BLaER1 treated with 17β-estradiol and CSF1 and Interleukin-3, amounts not matched to agents 10 nM and 100 nM (cell line): ENCODE measurements around the gene PHF20.

ENCODE experiments used
- H3K27ac ChIP-seq, 11 experiments: shearing (Covaris generic); formaldehyde crosslinking; 2 replicates each; pipeline ENCODE4 v1.8.1; 2022
- H3K27me3 ChIP-seq, 11 experiments: shearing (Covaris generic); formaldehyde crosslinking; 2 replicates each; pipeline ENCODE4 v1.8.1; 2022
- H3K36me3 ChIP-seq, 11 experiments: shearing (Covaris generic); formaldehyde crosslinking; 2 replicates each; pipeline ENCODE4 v1.8.1; 2022
- H3K4me1 ChIP-seq, 10 experiments: shearing (Covaris generic); formaldehyde crosslinking; 2 replicates each; pipeline ENCODE4 v1.8.1; 2022
- H3K4me2 ChIP-seq, 11 experiments: shearing (Covaris generic); formaldehyde crosslinking; 2 replicates each; pipeline ENCODE4 v1.8.1; 2022
- H3K4me3 ChIP-seq, 10 experiments: shearing (Covaris generic); formaldehyde crosslinking; 2 replicates each; pipeline ENCODE4 v1.8.1; 2022
- H3K9ac ChIP-seq, 11 experiments: shearing (Covaris generic); formaldehyde crosslinking; 2 replicates each; pipeline ENCODE4 v1.8.1; 2022
- H3K9me3 ChIP-seq, 11 experiments: shearing (Covaris generic); formaldehyde crosslinking; replicated peaks in 1 of 11; 2 replicates each; pipeline ENCODE4 v1.8.1; 2022
- H4K20me1 ChIP-seq, 11 experiments: shearing (Covaris generic); formaldehyde crosslinking; 2 replicates each; pipeline ENCODE4 v1.8.1; 2022
- Cebpa-rat ChIP-seq, 11 experiments: shearing (Covaris generic); IDR thresholded peaks; 2 replicates each; pipeline ENCODE4 v1.8.1; 2022

PHF20 gene

GRCh38 chr20:35791821-35792220 lies 20.0 kb downstream of the PHF20 start:
- no peaks in the 10 kb centered on the region for H3K9me3 ChIP-seq
- peaks cover 14 to 96% (median 72%) of the 10 kb centered on the region in 11 experiments; a peak in 18 of 22 replicates for H4K20me1 ChIP-seq
- H3K4me1 ChIP-seq = peaks cover 7 to 26% (median 13%) of the 10 kb centered on the region in 10 experiments
- 0 out of 22 replicates have a peak overlapping the region, but pooled peaks of 2 of the 11 experiments have one; percentile 6 to 9 for H3K27ac ChIP-seq
- H3K4me3 ChIP-seq = no peak overlapping the region
- peak overlapping the region in 4 of 11 experiments; percentile 15 to 69 (median 34); a peak in 9 of 22 replicates for H3K4me2 ChIP-seq
- H3K36me3 ChIP-seq = peaks cover 0 to 46% (median 20%) of the 10 kb centered on the region in 11 experiments; a peak in 14 of 22 replicates
- 0 out of 22 replicates have a peak overlapping the region, but pooled peaks of 1 of the 11 experiments have one; percentile 0 for H3K9ac ChIP-seq
- H3K27me3 ChIP-seq = no peaks in the 10 kb centered on the region
- no peak for TF ChIP-seq Cebpa-rat (IDR thresholded peaks at IDR 0.05)

GRCh38 chr20:35792740-35793139 lies 20.9 kb downstream of the PHF20 start:
- H3K4me1 ChIP-seq = peaks cover 10 to 31% (median 17%) of the 10 kb centered on the region in 10 experiments
- TF ChIP-seq Cebpa-rat (IDR thresholded peaks at IDR 0.05) = no peak
- peaks cover 16 to 96% (median 69%) of the 10 kb centered on the region in 11 experiments; a peak in 18 of 22 replicates for H4K20me1 ChIP-seq
- H3K27ac ChIP-seq = no peak overlapping the region
- H3K4me3 ChIP-seq = no peak overlapping the region
- H3K9me3 ChIP-seq = no peaks in the 10 kb centered on the region
- peak overlapping the region in 2 of 11 experiments; percentile 37 to 69; a peak in 2 of 22 replicates for H3K4me2 ChIP-seq
- H3K9ac ChIP-seq = no peak overlapping the region
- H3K27me3 ChIP-seq = no peaks in the 10 kb centered on the region
- H3K36me3 ChIP-seq = peaks cover 0 to 40% (median 20%) of the 10 kb centered on the region in 11 experiments; a peak in 16 of 22 replicates

GRCh38 chr20:35796571-35796970 lies 24.8 kb downstream of the PHF20 start:
- H3K4me1 ChIP-seq = peaks cover 10 to 29% (median 17%) of the 10 kb centered on the region in 10 experiments
- no peak overlapping the region for H3K4me3 ChIP-seq
- H3K9me3 ChIP-seq = no peaks in the 10 kb centered on the region
- H3K36me3 ChIP-seq = peaks cover 18 to 58% (median 36%) of the 10 kb centered on the region in 11 experiments
- H3K27ac ChIP-seq = peak overlapping the region in 3 of 11 experiments; percentile 44 to 63 (median 54); a peak in 4 of 22 replicates
- TF ChIP-seq Cebpa-rat (IDR thresholded peaks at IDR 0.05) = no peak
- H3K4me2 ChIP-seq = peak overlapping the region in 10 of 11 experiments; percentile 13 to 59 (median 34); a peak in 18 of 22 replicates
- peak overlapping the region in 2 of 11 experiments; percentile 21 to 38; a peak in 2 of 22 replicates for H3K9ac ChIP-seq
- peaks cover 15 to 99% (median 50%) of the 10 kb centered on the region in 11 experiments; a peak in 18 of 22 replicates for H4K20me1 ChIP-seq
- no peaks in the 10 kb centered on the region for H3K27me3 ChIP-seq

- Histone ChIP-seq H3K36me3 (peaks cover 66 to 93% (median 80%) of the 10 kb centered on the region in 11 experiments), H3K27ac (no peak overlapping the region), H3K4me1 (peaks cover 2 to 5% (median 4%) of the 10 kb centered on the region in 10 experiments; a peak in 18 of 20 replicates), H3K4me2 (no peak overlapping the region), H3K4me3 (no peak overlapping the region), H3K9ac (no peak overlapping the region), H3K27me3 (no peaks in the 10 kb centered on the region), H4K20me1 (peaks cover 10 to 71% (median 23%) of the 10 kb centered on the region in 11 experiments; a peak in 15 of 22 replicates), H3K9me3 (no peaks in the 10 kb centered on the region)
- TF ChIP-seq Cebpa-rat (IDR thresholded peaks at IDR 0.05) = no peak
Measured at GRCh38 chr20:35801865-35802264, 30.1 kb downstream of the PHF20 start.

GRCh38 chr20:35806075-35806474 lies 34.3 kb downstream of the PHF20 start:
- H3K4me2 ChIP-seq = no peak overlapping the region
- H3K9ac ChIP-seq = no peak overlapping the region
- H3K27me3 ChIP-seq = no peaks in the 10 kb centered on the region
- H3K4me1 ChIP-seq = no peaks in the 10 kb centered on the region
- H3K36me3 ChIP-seq = peaks cover 86 to 100% (median 91%) of the 10 kb centered on the region in 11 experiments
- H4K20me1 ChIP-seq = peaks cover 0 to 55% (median 15%) of the 10 kb centered on the region in 11 experiments; a peak in 12 of 22 replicates
- TF ChIP-seq Cebpa-rat (IDR thresholded peaks at IDR 0.05) = no peak
- H3K27ac ChIP-seq = no peak overlapping the region
- H3K4me3 ChIP-seq = no peak overlapping the region
- H3K9me3 ChIP-seq = no peaks in the 10 kb centered on the region

GRCh38 chr20:35807877-35808276 lies 36.1 kb downstream of the PHF20 start:
- Histone ChIP-seq H3K4me2 (no peak overlapping the region), H3K27ac (no peak overlapping the region), H4K20me1 (peaks cover 0 to 41% (median 11%) of the 10 kb centered on the region in 11 experiments; a peak in 9 of 22 replicates), H3K27me3 (no peaks in the 10 kb centered on the region), H3K9ac (no peak overlapping the region), H3K4me3 (no peak overlapping the region), H3K36me3 (peaks cover 76 to 98% (median 85%) of the 10 kb centered on the region in 11 experiments), H3K9me3 (no peaks in the 10 kb centered on the region), H3K4me1 (no peaks in the 10 kb centered on the region)
- TF ChIP-seq Cebpa-rat (IDR thresholded peaks at IDR 0.05) = no peak

GRCh38 chr20:35820715-35821114 lies 48.9 kb downstream of the PHF20 start:
- peaks cover 0 to 13% (median 4%) of the 10 kb centered on the region in 11 experiments; a peak in 6 of 22 replicates for H4K20me1 ChIP-seq
- H3K4me3 ChIP-seq = no peak overlapping the region
- H3K27ac ChIP-seq = no peak overlapping the region
- no peaks in the 10 kb centered on the region for H3K27me3 ChIP-seq
- no peak overlapping the region for H3K4me2 ChIP-seq
- no peak overlapping the region for H3K9ac ChIP-seq
- H3K36me3 ChIP-seq = peaks cover 24 to 92% (median 52%) of the 10 kb centered on the region in 11 experiments
- H3K4me1 ChIP-seq = peaks cover 0 to 25% (median 0%) of the 10 kb centered on the region in 10 experiments; a peak in 6 of 20 replicates
- TF ChIP-seq Cebpa-rat (IDR thresholded peaks at IDR 0.05) = no peak
- H3K9me3 ChIP-seq = no peaks in the 10 kb centered on the region

GRCh38 chr20:35821807-35822242 lies 50.0 kb downstream of the PHF20 start:
- Histone ChIP-seq H4K20me1 (peaks cover 0 to 13% (median 5%) of the 10 kb centered on the region in 11 experiments; a peak in 6 of 22 replicates), H3K4me2 (no peak overlapping the region), H3K36me3 (peaks cover 17 to 81% (median 43%) of the 10 kb centered on the region in 11 experiments), H3K4me3 (no peak overlapping the region), H3K9me3 (no peaks in the 10 kb centered on the region), H3K27ac (no peak overlapping the region), H3K9ac (no peak overlapping the region), H3K27me3 (no peaks in the 10 kb centered on the region), H3K4me1 (peaks cover 0 to 36% (median 3%) of the 10 kb centered on the region in 10 experiments; a peak in 10 of 20 replicates)
- TF ChIP-seq Cebpa-rat (IDR thresholded peaks at IDR 0.05) = no peak

- no peak overlapping the region for H3K27ac ChIP-seq
Measured at GRCh38 chr20:35823147-35823546, 51.3 kb downstream of the PHF20 start.

More at GRCh38 chr20:35823147-35823546, 51.3 kb downstream of the PHF20 start:
- H3K36me3 ChIP-seq = peaks cover 18 to 73% (median 40%) of the 10 kb centered on the region in 11 experiments
- no peak overlapping the region for H3K4me2 ChIP-seq
- no peak overlapping the region for H3K4me3 ChIP-seq
- H4K20me1 ChIP-seq = peaks cover 0 to 13% (median 5%) of the 10 kb centered on the region in 11 experiments; a peak in 7 of 22 replicates
- TF ChIP-seq Cebpa-rat (IDR thresholded peaks at IDR 0.05) = no peak
- H3K27me3 ChIP-seq = no peaks in the 10 kb centered on the region
- H3K9me3 ChIP-seq = no peaks in the 10 kb centered on the region
- peaks cover 0 to 44% (median 3%) of the 10 kb centered on the region in 10 experiments; a peak in 10 of 20 replicates for H3K4me1 ChIP-seq
- no peak overlapping the region for H3K9ac ChIP-seq
